GM19452 (cell line): ENCODE measurements around the gene OTUD3.
A peak's percentile ranks its signal among the peaks of the same experiment; 100 is the strongest.
"Not testable (repeated sequence)": the region's sequence is repeated elsewhere in the genome, so short reads cannot be mapped to it uniquely, and the experiment has no call there.

Experiments used
- ATAC-seq: cut with Tn5 transposase; IDR thresholded peaks from one replicate; pipeline ENCODE4 v1.9.1; 2021; ENCODE audit not compliant: unreplicated experiment

The OTUD3 gene

GRCh38 chr1:19882111-19883071 is at the start of gene OTUD3:
OTUD3 (plus strand) TSS chr1:19882395; CDS start chr1:19882514, 119 bp downstream.
- peak; percentile 82 for ATAC-seq

GRCh38 chr1:19835578-19835977 is 46.6 kb upstream of the OTUD3 start:
- ATAC-seq, result no peak

GRCh38 chr1:19837866-19838265 is 44.3 kb upstream of the OTUD3 start:
- no peak for ATAC-seq

- no peak for ATAC-seq
Measured at GRCh38 chr1:19840228-19840627, 42.0 kb upstream of the OTUD3 start.

- no peak for ATAC-seq
Measured at GRCh38 chr1:19844731-19845495, 37.3 kb upstream of the OTUD3 start.

GRCh38 chr1:19845555-19845954 is 36.6 kb upstream of the OTUD3 start:
- ATAC-seq, result no peak

- ATAC-seq, result no peak
Measured at GRCh38 chr1:19846338-19846737, 35.9 kb upstream of the OTUD3 start.

GRCh38 chr1:19847334-19847733 is 34.9 kb upstream of the OTUD3 start:
- ATAC-seq, result not testable (repeated sequence)

- not testable (repeated sequence) for ATAC-seq
Measured at GRCh38 chr1:19849307-19849706, 32.9 kb upstream of the OTUD3 start.

GRCh38 chr1:19850214-19850613 is 32.0 kb upstream of the OTUD3 start:
- no peak for ATAC-seq

- no peak for ATAC-seq
Measured at GRCh38 chr1:19852036-19852435, 30.2 kb upstream of the OTUD3 start.

GRCh38 chr1:19854866-19855265 is 27.3 kb upstream of the OTUD3 start:
- no peak for ATAC-seq

- no peak for ATAC-seq
Measured at GRCh38 chr1:19858893-19859292, 23.3 kb upstream of the OTUD3 start.

GRCh38 chr1:19859876-19860275 is 22.3 kb upstream of the OTUD3 start:
- ATAC-seq, result no peak

GRCh38 chr1:19860418-19860817 is 21.8 kb upstream of the OTUD3 start:
- no peak for ATAC-seq

GRCh38 chr1:19861034-19861433 is 21.2 kb upstream of the OTUD3 start:
- no peak for ATAC-seq

GRCh38 chr1:19861842-19862530 is 20.2 kb upstream of the OTUD3 start:
- no peak for ATAC-seq

GRCh38 chr1:19862944-19863343 is 19.3 kb upstream of the OTUD3 start:
- no peak for ATAC-seq

GRCh38 chr1:19864570-19865160 is 17.5 kb upstream of the OTUD3 start:
- no peak for ATAC-seq

- no peak for ATAC-seq
Measured at GRCh38 chr1:19866029-19866428, 16.2 kb upstream of the OTUD3 start.

GRCh38 chr1:19866758-19867157 is 15.4 kb upstream of the OTUD3 start:
- no peak for ATAC-seq
